Cardiac fibroblast (primary cell): ENCODE measurements around the gene COBL.

Experiments
- DNase-seq, 2 donors: peaks; one replicate each; pipeline versions ENCODE4 v3.0.0 to v3.0.0-alpha.2; 2010; ENCODE audit warnings: low read depth in 2 of 2
- H3K4me3 ChIP-seq, 2 donors: replicated peaks in 1 of 2; 1 replicate in 1 of 2; 2 replicates in 1 of 2; pipeline ENCODE4 v1.5.1; 2011; ENCODE audit warnings: low read depth in 2 of 2, low read length in 2 of 2, mild to moderate bottlenecking in 2 of 2, moderate library complexity in 1 of 2
- CTCF ChIP-seq: IDR thresholded peaks from one replicate; pipeline ENCODE4 v1.5.1; 2011; ENCODE audit warnings: low read depth, mild to moderate bottlenecking, low read length, inconsistent platforms

The COBL gene

GRCh38 chr7:51340936-51341335, 24.3 kb upstream of the COBL start:
- no peak for DNase-seq
- TF ChIP-seq CTCF = no peak

GRCh38 chr7:51340029-51340838, 23.6 kb upstream of the COBL start:
- H3K4me3 ChIP-seq = no peak overlapping the region
- TF ChIP-seq CTCF = no peak
- DNase-seq = no peak

More at GRCh38 chr7:51340936-51341335, 24.3 kb upstream of the COBL start:
- no peak overlapping the region for H3K4me3 ChIP-seq

- DNase-seq = no peak
- no peak for TF ChIP-seq CTCF
- H3K4me3 ChIP-seq = no peak overlapping the region
Observed at GRCh38 chr7:51335057-51335456, 18.4 kb upstream of the COBL start.

GRCh38 chr7:51329696-51330263, 13.2 kb upstream of the COBL start:
- DNase-seq = no peak
- no peak overlapping the region for H3K4me3 ChIP-seq
- TF ChIP-seq CTCF = no peak

GRCh38 chr7:51328351-51328801, 11.8 kb upstream of the COBL start:
- no peak for DNase-seq
- no peak for TF ChIP-seq CTCF
- no peak overlapping the region for H3K4me3 ChIP-seq

GRCh38 chr7:51327287-51327717, 10.7 kb upstream of the COBL start:
- no peak for DNase-seq
- no peak overlapping the region for H3K4me3 ChIP-seq
- TF ChIP-seq CTCF = no peak
